Natural killer cell (primary cell): ENCODE measurements around the gene ACTR3. TPM values are rescaled to one million over a fixed set of nuclear protein-coding genes. Genes with fewer than 3 reads are reported as not detected.

ENCODE experiments used
- ATAC-seq, 3 donors: fragments of 150-1000 bp in 2 of 3; fragments of 200-7000 bp in 1 of 3; cut with Tn5 transposase; 1 replicate in 1 of 3; 2 replicates in 2 of 3; pipeline ENCODE4 v1.10.0; 2021; ENCODE audit warnings: mild to moderate bottlenecking in 2 of 3, moderate library complexity in 2 of 3
- DNase-seq, 2 donors: peaks; one replicate each; pipeline versions ENCODE4 v3.0.0 to v3.0.0-alpha.2; 2013 to 2021; ENCODE audit warnings: mixed read lengths in 1 of 2
- H3K27ac ChIP-seq: one replicate; pipeline ENCODE4 v1.5.1; 2013; ENCODE audit warnings: mild to moderate bottlenecking, low read length
- H3K27me3 ChIP-seq: one replicate; pipeline ENCODE4 v1.6.1; 2013; ENCODE audit warnings: low read length; ENCODE audit not compliant: control insufficient read depth, insufficient read depth
- H3K36me3 ChIP-seq: one replicate; pipeline ENCODE4 v1.6.1; 2013; ENCODE audit warnings: low read length; ENCODE audit not compliant: control insufficient read depth, insufficient read depth
- H3K4me1 ChIP-seq: one replicate; pipeline ENCODE4 v1.6.1; 2013; ENCODE audit warnings: low read length; ENCODE audit not compliant: control insufficient read depth, insufficient read depth
- H3K4me3 ChIP-seq: one replicate; pipeline ENCODE4 v1.5.1; 2013; ENCODE audit warnings: low read length
- H3K9me3 ChIP-seq: one replicate; pipeline ENCODE4 v1.6.1; 2013; ENCODE audit warnings: low read length; ENCODE audit not compliant: control insufficient read depth, insufficient read depth
- H3K27ac Mint-ChIP-seq, 2 donors: one replicate each; pipeline ENCODE4 v1.8.0; 2022; ENCODE audit warnings: mild to moderate bottlenecking in 2 of 2, mixed read lengths in 2 of 2, moderate library complexity in 1 of 2
- H3K27me3 Mint-ChIP-seq, 2 donors: one replicate each; pipeline ENCODE4 v1.8.0; 2022; ENCODE audit warnings: low read depth in 2 of 2, mixed read lengths in 2 of 2
- H3K36me3 Mint-ChIP-seq: one replicate; pipeline ENCODE4 v1.8.0; 2022; ENCODE audit warnings: mixed read lengths
- H3K4me1 Mint-ChIP-seq, 2 donors: one replicate each; pipeline ENCODE4 v1.8.0; 2022; ENCODE audit warnings: mixed read lengths in 2 of 2
- H3K4me3 Mint-ChIP-seq: one replicate; pipeline ENCODE4 v1.8.0; 2022; ENCODE audit warnings: mild to moderate bottlenecking, moderate library complexity, mixed read lengths
- H3K9me3 Mint-ChIP-seq, 2 donors: one replicate each; pipeline ENCODE4 v1.8.0; 2022; ENCODE audit warnings: mixed read lengths in 2 of 2
- WGBS: methylation state at CpG from one replicate; pipeline ENCODE4 v1.1.7; 2013; ENCODE audit warnings: missing lambda C conversion rate; ENCODE audit not compliant: insufficient coverage; 5-methylcytosine and 5-hydroxymethylcytosine counted together
- intact Hi-C: fragments of 100-400 bp; cut with micrococcal nuclease; formaldehyde crosslinking; loops from one replicate; pipeline ENCODE4 v1.14.2; 2022
- total RNA-seq, 4 donors: library from RNA; stranded (reverse); fragments of 120-200 nt in 1 of 4; gene quantifications; one replicate each; pipeline versions ENCODE4 v1.2.3 to v1.2.4, GENCODE V29; 2013 to 2022
- TF ChIP-seq, protein P1 (sequence below): fragments of 200-600 bp; IDR thresholded peaks from one replicate; pipeline ENCODE4 v1.8.0; 2022; ENCODE audit warnings: antibody characterized with exemption

The ACTR3 gene
- total RNA-seq, 3 donors from 2014 or later (not counting 1 experiment from before 2014, with no cell fraction given): 323 to 428 (median 352) TPM

DNA sequence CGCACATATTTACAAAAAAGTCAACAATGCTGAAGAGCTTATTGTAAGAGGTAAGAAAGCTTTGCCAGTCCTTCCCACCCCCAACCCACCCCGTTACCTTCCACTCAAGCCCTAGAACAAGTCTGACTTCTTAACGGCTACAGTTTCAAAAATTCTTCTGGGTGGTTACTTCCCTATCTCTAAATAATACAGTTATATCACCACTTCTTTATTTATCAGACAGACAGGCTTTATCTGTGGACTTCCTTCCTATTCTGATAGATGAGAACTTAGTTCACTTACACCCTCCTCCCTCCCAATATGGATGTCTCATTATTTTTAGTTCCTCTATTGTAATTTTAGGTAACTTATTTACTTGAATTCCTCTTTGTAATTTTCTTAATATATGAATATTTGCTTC is 26.7 kb upstream of the ACTR3 start:
- TF ChIP-seq, protein P1, sequence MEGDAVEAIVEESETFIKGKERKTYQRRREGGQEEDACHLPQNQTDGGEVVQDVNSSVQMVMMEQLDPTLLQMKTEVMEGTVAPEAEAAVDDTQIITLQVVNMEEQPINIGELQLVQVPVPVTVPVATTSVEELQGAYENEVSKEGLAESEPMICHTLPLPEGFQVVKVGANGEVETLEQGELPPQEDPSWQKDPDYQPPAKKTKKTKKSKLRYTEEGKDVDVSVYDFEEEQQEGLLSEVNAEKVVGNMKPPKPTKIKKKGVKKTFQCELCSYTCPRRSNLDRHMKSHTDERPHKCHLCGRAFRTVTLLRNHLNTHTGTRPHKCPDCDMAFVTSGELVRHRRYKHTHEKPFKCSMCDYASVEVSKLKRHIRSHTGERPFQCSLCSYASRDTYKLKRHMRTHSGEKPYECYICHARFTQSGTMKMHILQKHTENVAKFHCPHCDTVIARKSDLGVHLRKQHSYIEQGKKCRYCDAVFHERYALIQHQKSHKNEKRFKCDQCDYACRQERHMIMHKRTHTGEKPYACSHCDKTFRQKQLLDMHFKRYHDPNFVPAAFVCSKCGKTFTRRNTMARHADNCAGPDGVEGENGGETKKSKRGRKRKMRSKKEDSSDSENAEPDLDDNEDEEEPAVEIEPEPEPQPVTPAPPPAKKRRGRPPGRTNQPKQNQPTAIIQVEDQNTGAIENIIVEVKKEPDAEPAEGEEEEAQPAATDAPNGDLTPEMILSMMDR: no peak
- Mint-ChIP-seq H3K9me3 (no peaks in the 10 kb centered on the region), H3K27me3 (peaks cover 0 to 10% of the 10 kb centered on the region in 2 donors), H3K27ac (no peak overlapping the region), H3K4me1 (peaks cover 3% of the 10 kb centered on the region in 2 donors), H3K36me3 (no peaks in the 10 kb centered on the region), H3K4me3 (no peak overlapping the region)
- Histone ChIP-seq H3K4me3 (no peak overlapping the region), H3K36me3 (no peaks in the 10 kb centered on the region), H3K27ac (no peak overlapping the region), H3K4me1 (peaks cover 8% of the 10 kb centered on the region), H3K27me3 (no peaks in the 10 kb centered on the region), H3K9me3 (no peaks in the 10 kb centered on the region)
- DNase-seq (no peak), ATAC-seq (peak in 1 of 3 donors; percentile 73)
- intact Hi-C loops: no loop called here
- 46% methylated on average over 3 of the region's 3 CpGs for WGBS

DNA sequence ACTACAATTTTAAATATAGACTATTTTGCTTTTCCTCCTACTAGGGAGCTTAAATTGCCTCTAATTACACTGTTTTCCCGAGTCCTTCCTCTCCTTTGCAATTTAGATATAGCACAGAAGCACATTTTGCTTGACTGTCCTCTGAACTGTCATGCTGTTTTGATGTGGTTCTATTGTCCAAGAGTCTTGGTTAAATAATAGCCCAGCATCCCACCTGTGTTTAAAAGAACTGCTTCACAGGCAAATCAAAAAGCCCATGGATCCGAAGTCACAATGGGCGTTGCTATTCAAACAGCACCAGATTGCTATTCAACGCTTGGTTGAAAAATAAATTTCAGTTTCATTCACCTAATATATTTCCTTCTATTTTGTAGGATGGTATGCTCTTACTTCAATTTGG is 22.3 kb upstream of the ACTR3 start:
- TF ChIP-seq, protein P1: no peak
- no peaks in the 10 kb centered on the region for H3K9me3 ChIP-seq
- 78% methylated on average over 4 of the region's 4 CpGs for WGBS
- intact Hi-C loops: no loop called here
- no peak overlapping the region for H3K4me3 ChIP-seq
- H3K27ac ChIP-seq: no peak overlapping the region
- H3K4me1 Mint-ChIP-seq: peaks cover 8 to 10% of the 10 kb centered on the region in 2 donors
- no peaks in the 10 kb centered on the region for H3K36me3 Mint-ChIP-seq
- H3K4me3 Mint-ChIP-seq: no peak overlapping the region
- no peak overlapping the region for H3K27ac Mint-ChIP-seq
- no peaks in the 10 kb centered on the region for H3K27me3 ChIP-seq
- H3K9me3 Mint-ChIP-seq: no peaks in the 10 kb centered on the region
- H3K36me3 ChIP-seq: no peaks in the 10 kb centered on the region
- no peak for ATAC-seq
- DNase-seq: no peak
- H3K4me1 ChIP-seq: no peaks in the 10 kb centered on the region
- peaks cover 0 to 14% of the 10 kb centered on the region in 2 donors for H3K27me3 Mint-ChIP-seq

DNA sequence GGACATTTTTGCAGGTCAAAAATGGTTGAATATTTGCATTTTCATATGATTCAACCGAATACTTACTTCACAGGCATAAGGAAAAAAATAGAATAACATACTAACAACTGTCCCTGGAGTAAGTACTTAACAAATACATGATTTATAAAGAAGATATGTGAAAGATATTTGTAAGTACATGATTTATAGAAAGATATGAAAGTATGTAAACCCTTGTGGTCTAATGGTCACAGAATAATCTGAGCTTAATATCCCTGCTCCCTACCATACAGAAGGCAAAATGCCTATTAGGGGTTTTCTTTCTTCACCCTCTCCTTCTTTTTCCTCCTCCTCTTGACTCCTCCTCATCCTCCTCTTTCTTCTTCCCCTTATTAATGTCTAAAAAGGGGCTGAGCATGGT is 20.6 kb upstream of the ACTR3 start:
- Mint-ChIP-seq H3K27ac (no peak overlapping the region), H3K27me3 (peaks cover 0 to 14% of the 10 kb centered on the region in 2 donors), H3K9me3 (no peaks in the 10 kb centered on the region), H3K4me1 (peaks cover 10 to 17% of the 10 kb centered on the region in 2 donors), H3K36me3 (no peaks in the 10 kb centered on the region), H3K4me3 (no peak overlapping the region)
- DNase-seq: no peak
- Histone ChIP-seq H3K27ac (no peak overlapping the region), H3K9me3 (no peaks in the 10 kb centered on the region), H3K27me3 (no peaks in the 10 kb centered on the region), H3K4me1 (no peaks in the 10 kb centered on the region), H3K4me3 (no peak overlapping the region), H3K36me3 (no peaks in the 10 kb centered on the region)
- WGBS: no CpG with 5 or more reads among the region's 1 CpG
- no peak for ATAC-seq
- intact Hi-C loops: no loop called here
- TF ChIP-seq, protein P1: no peak

DNA sequence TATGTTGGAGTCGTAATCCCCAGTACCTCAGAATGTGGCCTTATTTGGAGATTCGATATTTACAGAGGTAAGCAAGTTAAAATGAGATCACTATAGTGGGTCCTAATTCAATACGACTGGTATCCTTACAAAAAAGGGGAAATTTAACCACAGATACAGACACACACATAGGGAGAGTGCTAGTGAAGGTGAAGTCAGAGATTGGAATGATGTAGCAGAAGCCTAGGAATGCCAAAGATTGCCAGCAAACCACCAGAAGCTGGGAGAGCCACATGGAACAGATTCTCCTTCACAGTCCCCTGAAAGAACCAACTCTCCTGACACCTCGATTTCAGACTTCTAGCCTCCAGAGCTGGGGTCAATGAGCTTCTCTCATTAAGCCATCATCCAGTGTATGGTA is 17.7 kb upstream of the ACTR3 start:
- Mint-ChIP-seq H3K27me3 (peaks cover 0 to 14% of the 10 kb centered on the region in 2 donors), H3K27ac (no peak overlapping the region), H3K36me3 (no peaks in the 10 kb centered on the region), H3K4me3 (no peak overlapping the region), H3K4me1 (peaks cover 10 to 23% of the 10 kb centered on the region in 2 donors), H3K9me3 (no peaks in the 10 kb centered on the region)
- no peak overlapping the region for H3K27ac ChIP-seq
- H3K36me3 ChIP-seq: no peaks in the 10 kb centered on the region
- 100% methylated on average over 3 of the region's 4 CpGs for WGBS
- H3K4me1 ChIP-seq: peaks cover 6% of the 10 kb centered on the region
- TF ChIP-seq, protein P1: no peak
- DNase-seq (no peak), ATAC-seq (no peak)
- no peaks in the 10 kb centered on the region for H3K27me3 ChIP-seq
- intact Hi-C loops: no loop called here
- no peaks in the 10 kb centered on the region for H3K9me3 ChIP-seq
- no peak overlapping the region for H3K4me3 ChIP-seq
